ENCODE measurements around the gene ST8SIA6. TPM values are rescaled to one million over a fixed set of nuclear protein-coding genes. Genes with fewer than 3 reads are reported as not detected.

Gene ST8SIA6
- polyA plus RNA-seq, 2 of the 4 experiments (the other 2 are of a cell fraction) = 0.16 to 0.25 TPM

DNA sequence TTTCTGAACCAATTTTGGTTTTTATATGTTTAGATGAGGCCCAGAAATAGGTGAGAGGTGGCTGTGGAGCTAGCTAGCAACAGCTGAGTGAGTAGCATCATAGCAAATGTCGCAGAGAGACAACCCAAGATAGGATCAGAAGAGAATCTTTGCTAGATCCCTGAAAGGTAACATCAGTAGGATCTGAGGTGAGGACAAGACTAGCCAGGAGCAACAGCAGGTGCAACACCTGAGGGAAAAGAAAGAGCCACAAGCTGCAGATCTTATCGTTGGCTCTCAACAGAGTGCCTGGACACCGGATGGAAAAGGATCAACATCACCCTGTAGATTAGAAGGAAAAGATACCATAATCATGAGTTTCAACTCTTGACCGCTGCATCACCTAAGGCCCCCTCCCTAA is 4.4 kb downstream of the ST8SIA6 start (continued):
- TF ChIP-seq, protein P1, sequence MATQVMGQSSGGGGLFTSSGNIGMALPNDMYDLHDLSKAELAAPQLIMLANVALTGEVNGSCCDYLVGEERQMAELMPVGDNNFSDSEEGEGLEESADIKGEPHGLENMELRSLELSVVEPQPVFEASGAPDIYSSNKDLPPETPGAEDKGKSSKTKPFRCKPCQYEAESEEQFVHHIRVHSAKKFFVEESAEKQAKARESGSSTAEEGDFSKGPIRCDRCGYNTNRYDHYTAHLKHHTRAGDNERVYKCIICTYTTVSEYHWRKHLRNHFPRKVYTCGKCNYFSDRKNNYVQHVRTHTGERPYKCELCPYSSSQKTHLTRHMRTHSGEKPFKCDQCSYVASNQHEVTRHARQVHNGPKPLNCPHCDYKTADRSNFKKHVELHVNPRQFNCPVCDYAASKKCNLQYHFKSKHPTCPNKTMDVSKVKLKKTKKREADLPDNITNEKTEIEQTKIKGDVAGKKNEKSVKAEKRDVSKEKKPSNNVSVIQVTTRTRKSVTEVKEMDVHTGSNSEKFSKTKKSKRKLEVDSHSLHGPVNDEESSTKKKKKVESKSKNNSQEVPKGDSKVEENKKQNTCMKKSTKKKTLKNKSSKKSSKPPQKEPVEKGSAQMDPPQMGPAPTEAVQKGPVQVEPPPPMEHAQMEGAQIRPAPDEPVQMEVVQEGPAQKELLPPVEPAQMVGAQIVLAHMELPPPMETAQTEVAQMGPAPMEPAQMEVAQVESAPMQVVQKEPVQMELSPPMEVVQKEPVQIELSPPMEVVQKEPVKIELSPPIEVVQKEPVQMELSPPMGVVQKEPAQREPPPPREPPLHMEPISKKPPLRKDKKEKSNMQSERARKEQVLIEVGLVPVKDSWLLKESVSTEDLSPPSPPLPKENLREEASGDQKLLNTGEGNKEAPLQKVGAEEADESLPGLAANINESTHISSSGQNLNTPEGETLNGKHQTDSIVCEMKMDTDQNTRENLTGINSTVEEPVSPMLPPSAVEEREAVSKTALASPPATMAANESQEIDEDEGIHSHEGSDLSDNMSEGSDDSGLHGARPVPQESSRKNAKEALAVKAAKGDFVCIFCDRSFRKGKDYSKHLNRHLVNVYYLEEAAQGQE (IDR thresholded peaks at IDR 0.05) = no peak
- TF ChIP-seq, protein P2, sequence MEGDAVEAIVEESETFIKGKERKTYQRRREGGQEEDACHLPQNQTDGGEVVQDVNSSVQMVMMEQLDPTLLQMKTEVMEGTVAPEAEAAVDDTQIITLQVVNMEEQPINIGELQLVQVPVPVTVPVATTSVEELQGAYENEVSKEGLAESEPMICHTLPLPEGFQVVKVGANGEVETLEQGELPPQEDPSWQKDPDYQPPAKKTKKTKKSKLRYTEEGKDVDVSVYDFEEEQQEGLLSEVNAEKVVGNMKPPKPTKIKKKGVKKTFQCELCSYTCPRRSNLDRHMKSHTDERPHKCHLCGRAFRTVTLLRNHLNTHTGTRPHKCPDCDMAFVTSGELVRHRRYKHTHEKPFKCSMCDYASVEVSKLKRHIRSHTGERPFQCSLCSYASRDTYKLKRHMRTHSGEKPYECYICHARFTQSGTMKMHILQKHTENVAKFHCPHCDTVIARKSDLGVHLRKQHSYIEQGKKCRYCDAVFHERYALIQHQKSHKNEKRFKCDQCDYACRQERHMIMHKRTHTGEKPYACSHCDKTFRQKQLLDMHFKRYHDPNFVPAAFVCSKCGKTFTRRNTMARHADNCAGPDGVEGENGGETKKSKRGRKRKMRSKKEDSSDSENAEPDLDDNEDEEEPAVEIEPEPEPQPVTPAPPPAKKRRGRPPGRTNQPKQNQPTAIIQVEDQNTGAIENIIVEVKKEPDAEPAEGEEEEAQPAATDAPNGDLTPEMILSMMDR (IDR thresholded peaks at IDR 0.05) = no peak
- TF ChIP-seq SREBF2 (IDR thresholded peaks at IDR 0.05) (no peak), EP300 (IDR thresholded peaks at IDR 0.05) (no peak), HOXA7 (CRISPR knock-in tag; IDR thresholded peaks at IDR 0.05) (no peak), SMC3 (IDR thresholded peaks at IDR 0.05) (no peak)

DNA sequence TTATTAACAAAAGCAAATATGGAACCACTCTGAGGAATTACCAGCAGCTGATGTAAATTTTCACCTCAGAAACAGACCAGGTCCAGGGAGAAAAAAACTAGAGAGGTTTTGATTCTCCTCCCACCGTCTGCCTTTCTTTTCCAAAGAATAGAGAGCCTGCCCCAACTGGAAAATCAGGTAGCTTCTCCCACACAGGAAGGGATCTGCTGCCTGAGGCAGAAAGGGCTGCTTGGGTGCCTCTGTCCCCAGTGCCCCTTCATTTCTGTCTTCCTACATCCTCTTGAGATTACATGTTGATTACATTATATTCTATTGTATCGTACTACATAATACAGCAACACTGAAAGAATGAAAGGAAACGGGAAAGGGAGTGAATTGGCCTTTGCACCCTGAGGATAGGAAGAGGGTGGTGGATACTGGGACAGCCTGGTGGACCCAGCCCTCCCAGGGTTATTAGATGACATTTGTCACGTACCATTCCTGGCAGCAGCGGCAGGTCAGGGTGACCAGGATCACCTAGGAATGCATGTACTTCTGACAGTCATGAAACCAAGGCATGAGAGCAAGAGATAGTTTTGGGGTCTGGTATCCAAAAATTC is 8.9 kb downstream of the ST8SIA6 start:
- Histone ChIP-seq H3K4me3 (no peak overlapping the region), H3K4me1 (no peaks in the 10 kb centered on the region), H3K4me2 (no peak overlapping the region), H3K9me3 (peaks cover 14% of the 10 kb centered on the region), H3K27ac (no peak overlapping the region)
- ATAC-seq = no peak
- ChIA-PET POLR2A (no interaction called here), CTCF (no interaction called here)
- TF ChIP-seq NFE2L2 (conservative IDR thresholded peaks at IDR 0.05; ENCODE audit: low read length) = no peak
- TF ChIP-seq, protein P3, sequence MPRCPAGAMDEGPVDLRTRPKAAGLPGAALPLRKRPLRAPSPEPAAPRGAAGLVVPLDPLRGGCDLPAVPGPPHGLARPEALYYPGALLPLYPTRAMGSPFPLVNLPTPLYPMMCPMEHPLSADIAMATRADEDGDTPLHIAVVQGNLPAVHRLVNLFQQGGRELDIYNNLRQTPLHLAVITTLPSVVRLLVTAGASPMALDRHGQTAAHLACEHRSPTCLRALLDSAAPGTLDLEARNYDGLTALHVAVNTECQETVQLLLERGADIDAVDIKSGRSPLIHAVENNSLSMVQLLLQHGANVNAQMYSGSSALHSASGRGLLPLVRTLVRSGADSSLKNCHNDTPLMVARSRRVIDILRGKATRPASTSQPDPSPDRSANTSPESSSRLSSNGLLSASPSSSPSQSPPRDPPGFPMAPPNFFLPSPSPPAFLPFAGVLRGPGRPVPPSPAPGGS (IDR thresholded peaks at IDR 0.05) = no peak
- TF ChIP-seq, protein P4, sequence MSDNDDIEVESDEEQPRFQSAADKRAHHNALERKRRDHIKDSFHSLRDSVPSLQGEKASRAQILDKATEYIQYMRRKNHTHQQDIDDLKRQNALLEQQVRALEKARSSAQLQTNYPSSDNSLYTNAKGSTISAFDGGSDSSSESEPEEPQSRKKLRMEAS (IDR thresholded peaks at IDR 0.05) = no peak
- TF ChIP-seq NPAS2 (CRISPR knock-in tag; IDR thresholded peaks at IDR 0.05; ENCODE audit: borderline replicate concordance) = no peak
- TF ChIP-seq CBX8 (IDR thresholded peaks at IDR 0.05) = no peak
- no peak for TF ChIP-seq HEYL (CRISPR knock-in tag; IDR thresholded peaks at IDR 0.05)
- no peak for TF ChIP-seq POLR2AphosphoS2 (conservative IDR thresholded peaks at IDR 0.05; ENCODE audit: low read length)
- TF ChIP-seq CBX2 (IDR thresholded peaks at IDR 0.05; ENCODE audit: borderline replicate concordance, low read depth) = no peak
- no peak for TF ChIP-seq RARB (CRISPR knock-in tag; IDR thresholded peaks at IDR 0.05)
- TF ChIP-seq, protein P5, sequence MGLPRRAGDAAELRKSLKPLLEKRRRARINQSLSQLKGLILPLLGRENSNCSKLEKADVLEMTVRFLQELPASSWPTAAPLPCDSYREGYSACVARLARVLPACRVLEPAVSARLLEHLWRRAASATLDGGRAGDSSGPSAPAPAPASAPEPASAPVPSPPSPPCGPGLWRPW (IDR thresholded peaks at IDR 0.05) = no peak
- no peak for TF ChIP-seq EHMT2 (IDR thresholded peaks at IDR 0.05; ENCODE audit: low read depth)
- TF ChIP-seq, protein P1 (IDR thresholded peaks at IDR 0.05) = no peak
- TF ChIP-seq HDAC2 (IDR thresholded peaks at IDR 0.05) = no peak
- no peak for DNase-seq (ENCODE audit: low read depth in 1 of 2, low spot score in 1 of 2)
- 61% methylated on average over 5 of the region's 5 CpGs for WGBS (ENCODE audit: missing lambda C conversion rate)
- no peak for FAIRE-seq
